ENCODE measurements around the gene NECAP2.

NECAP2 gene

DNA sequence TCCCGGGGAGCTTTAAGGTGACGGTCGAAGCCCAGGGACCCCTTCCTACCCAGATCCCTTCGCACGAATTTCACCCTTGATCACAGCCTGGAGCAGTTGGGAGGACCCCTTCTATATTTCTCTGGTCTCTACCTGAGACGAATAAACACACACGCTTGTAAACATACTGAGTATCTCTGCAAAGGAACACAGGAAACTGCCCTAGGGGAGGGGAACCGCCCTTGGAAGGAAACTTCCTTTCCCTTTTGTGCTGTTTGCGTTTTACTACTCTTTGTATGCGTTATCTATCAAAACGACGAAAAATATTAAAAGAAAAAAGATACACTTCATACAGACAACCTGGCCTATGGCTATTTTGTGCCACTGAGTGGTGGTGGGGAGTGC is 750 bp downstream of the NECAP2 start:
- TF ChIP-seq, protein P1, sequence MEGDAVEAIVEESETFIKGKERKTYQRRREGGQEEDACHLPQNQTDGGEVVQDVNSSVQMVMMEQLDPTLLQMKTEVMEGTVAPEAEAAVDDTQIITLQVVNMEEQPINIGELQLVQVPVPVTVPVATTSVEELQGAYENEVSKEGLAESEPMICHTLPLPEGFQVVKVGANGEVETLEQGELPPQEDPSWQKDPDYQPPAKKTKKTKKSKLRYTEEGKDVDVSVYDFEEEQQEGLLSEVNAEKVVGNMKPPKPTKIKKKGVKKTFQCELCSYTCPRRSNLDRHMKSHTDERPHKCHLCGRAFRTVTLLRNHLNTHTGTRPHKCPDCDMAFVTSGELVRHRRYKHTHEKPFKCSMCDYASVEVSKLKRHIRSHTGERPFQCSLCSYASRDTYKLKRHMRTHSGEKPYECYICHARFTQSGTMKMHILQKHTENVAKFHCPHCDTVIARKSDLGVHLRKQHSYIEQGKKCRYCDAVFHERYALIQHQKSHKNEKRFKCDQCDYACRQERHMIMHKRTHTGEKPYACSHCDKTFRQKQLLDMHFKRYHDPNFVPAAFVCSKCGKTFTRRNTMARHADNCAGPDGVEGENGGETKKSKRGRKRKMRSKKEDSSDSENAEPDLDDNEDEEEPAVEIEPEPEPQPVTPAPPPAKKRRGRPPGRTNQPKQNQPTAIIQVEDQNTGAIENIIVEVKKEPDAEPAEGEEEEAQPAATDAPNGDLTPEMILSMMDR (conservative IDR thresholded peaks at IDR 0.05), result no peak
- H3K27ac ChIP-seq, result peak overlapping the region; percentile 85

DNA sequence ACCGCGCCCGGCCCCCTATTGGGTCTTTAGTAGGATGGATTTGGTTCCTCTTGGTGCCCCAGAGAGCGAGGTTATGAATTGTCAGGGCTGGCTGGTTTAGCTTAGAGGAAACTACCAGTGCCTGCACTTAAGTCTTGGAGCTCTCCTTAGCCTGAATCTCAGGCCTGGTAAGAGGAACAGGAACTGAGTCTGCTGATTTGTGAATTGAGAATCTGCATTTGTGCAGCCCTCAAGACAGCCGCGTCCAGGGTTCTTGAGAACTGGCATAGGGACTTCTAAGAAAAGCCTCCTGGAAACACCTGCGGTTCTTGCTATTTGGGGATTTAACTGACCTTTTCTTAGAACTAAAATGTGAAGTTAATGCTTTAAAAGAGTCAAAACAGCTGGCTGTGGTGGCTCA is 1.7 kb downstream of the NECAP2 start:
- no peak overlapping the region for H3K27ac ChIP-seq
- TF ChIP-seq, protein P1 (conservative IDR thresholded peaks at IDR 0.05), result no peak

DNA sequence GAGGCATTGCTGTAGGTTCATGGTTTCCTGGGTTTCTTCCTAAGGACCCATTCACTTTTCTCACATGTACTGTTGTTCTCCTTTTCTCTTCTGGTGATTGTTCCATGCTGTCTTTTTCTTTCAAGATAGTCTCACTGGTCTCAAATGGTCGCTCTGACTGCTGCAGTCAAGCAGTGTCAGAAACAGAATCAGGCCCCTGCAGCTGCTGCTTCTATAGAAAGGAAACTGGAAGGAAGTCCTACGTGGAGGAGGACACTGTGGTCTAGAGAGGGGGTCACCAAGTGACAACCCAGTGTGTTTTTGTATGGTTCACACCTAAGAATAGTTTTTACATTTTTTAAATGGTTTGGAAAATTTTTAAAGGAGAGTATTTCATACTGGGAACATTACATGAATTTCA is 2.4 kb downstream of the NECAP2 start:
- H3K27ac ChIP-seq, result no peak overlapping the region
- TF ChIP-seq, protein P1 (conservative IDR thresholded peaks at IDR 0.05), result no peak

DNA sequence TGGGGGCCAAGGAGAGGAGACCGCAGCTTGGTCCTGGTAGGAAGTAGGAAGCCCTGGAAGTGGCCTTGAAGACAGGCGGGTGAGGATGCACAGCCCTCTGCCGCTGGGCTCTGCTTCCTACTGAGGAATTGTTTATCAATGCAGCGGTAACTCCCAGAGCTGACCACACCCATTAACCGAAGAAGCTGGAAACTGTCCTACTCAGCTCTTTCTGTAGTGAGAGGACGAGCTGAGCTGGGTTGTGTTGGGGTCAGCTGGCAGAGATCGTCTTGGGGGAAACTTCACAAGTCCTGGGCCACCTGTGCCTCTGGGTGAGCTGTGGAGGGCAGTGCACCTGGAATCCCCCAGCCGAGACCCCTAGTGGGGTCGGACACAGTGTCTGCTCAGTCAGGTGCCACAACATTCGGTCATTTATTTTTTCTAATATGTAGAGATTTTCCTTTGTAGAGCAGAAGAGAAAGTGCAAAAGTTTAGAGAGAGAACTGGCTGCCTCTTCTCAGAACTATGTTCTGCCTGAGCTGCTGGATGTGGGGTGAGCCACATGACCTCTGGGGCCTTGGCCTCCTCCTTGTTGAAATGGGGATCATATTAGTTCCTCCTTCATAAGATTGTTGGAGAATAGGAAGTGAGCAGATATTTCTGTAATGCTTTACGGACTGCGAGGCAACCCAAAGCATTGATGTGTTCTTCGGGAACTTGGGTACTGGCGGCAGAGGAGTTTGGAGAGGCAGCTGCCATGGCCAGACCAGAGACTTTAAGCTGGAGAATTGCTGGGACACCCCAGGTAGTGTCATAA is 3.6 kb downstream of the NECAP2 start:
- H3K27ac ChIP-seq, result no peak overlapping the region
- TF ChIP-seq, protein P1 (conservative IDR thresholded peaks at IDR 0.05), result no peak

DNA sequence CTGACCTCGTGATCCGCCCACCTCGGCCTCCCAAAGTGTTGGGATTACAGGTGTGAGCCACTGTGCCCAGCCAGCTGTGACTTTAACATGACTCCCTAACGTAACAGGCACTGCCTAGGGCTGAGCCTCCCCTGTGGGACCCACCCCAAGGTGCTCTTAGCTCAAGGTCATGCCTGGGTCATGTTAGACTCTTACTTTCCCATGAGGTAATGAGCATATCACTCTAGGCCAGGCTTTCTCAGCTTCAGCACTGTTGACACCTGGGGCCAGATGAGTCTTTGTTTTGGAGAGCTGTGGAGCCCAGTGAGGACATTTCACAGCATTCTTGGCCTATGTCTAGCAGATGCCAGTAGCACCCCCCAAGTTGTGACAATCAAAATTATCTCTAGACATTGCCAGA is 4.5 kb downstream of the NECAP2 start:
- H3K27ac ChIP-seq, result no peak overlapping the region
- TF ChIP-seq, protein P1 (conservative IDR thresholded peaks at IDR 0.05), result no peak

DNA sequence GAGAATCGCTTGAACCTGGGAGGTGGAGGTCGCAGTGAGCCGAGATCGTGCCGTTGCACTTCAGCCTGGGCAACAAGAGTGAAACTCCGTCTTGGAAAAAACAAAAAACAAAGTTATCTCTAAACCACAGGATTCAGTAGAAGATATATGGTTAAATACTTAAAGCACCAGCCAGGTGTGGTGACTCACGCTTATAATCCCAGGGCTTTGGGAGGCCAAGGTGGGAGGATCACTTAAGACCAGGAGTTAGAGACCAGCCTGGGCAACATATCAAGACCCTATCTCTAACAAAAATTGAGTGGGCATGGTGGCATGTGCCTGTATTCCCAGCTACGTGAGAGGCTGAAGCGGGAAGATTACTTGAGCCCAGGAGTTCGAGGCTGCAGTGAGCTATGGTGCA is 5.6 kb downstream of the NECAP2 start:
- no peak overlapping the region for H3K27ac ChIP-seq
- TF ChIP-seq, protein P1 (conservative IDR thresholded peaks at IDR 0.05), result no peak

DNA sequence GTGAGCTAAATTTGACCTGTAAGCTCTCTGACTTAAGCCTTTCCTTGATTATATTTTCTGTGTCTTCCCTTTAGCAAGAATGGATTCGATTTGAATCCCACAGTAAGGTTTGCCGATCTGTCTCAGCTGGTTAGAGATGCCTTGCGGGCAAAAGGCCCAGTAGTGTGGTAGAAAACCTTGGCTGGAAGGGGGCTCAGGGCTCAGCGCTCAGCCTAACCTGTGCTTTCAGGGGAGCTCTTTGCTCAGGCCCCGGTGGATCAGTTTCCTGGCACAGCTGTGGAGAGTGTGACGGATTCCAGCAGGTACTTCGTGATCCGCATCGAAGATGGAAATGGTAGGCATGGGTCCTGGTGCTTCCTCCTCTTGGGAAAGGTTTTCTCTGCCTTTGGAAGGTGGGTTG is 7.1 kb downstream of the NECAP2 start:
- TF ChIP-seq, protein P1 (conservative IDR thresholded peaks at IDR 0.05), result no peak
- H3K27ac ChIP-seq, result no peak overlapping the region

All from VCaP (cell line).